B cell (primary cell): Measurements from ENCODE around the gene PRKX. TPM values are rescaled to one million over a fixed set of nuclear protein-coding genes. Genes with fewer than 3 reads are reported as not detected.

Experiments used
- ATAC-seq: fragments of 200-7000 bp; cut with Tn5 transposase; one replicate; pipeline ENCODE4 v1.10.0; 2021; ENCODE audit warnings: low read depth, mild to moderate bottlenecking, moderate number of reproducible peaks, moderate library complexity
- CTCF ChIA-PET: fragments of 350-600 bp; sonication (Branson Sonifier 250); formaldehyde crosslinking; loops from one replicate; lab custom pipeline; 2021; ENCODE audit warnings: antibody characterized with exemption, inconsistent platforms; lab: Charles Lee
- POLR2A ChIA-PET: fragments of 350-600 bp; sonication (Branson Sonifier 250); formaldehyde crosslinking; loops from one replicate; lab custom pipeline; 2021; ENCODE audit warnings: antibody characterized with exemption; lab: Charles Lee
- DNase-seq: peaks from one replicate; pipeline ENCODE4 v3.0.0; 2013
- H2AFZ ChIP-seq: 2 replicates; pipeline ENCODE4 v1.6.1; 2012; ENCODE audit warnings: mild to moderate bottlenecking, low read depth, low read length; ENCODE audit not compliant: insufficient read depth, poor library complexity, severe bottlenecking
- H3K27ac ChIP-seq, 2 donors: 1 replicate in 1 of 2; 2 replicates in 1 of 2; pipeline ENCODE4 v1.5.1; 2012 to 2013; ENCODE audit warnings: low read length in 2 of 2, mild to moderate bottlenecking in 2 of 2, moderate library complexity in 1 of 2
- H3K27me3 ChIP-seq, 4 experiments: fragments of 200-600 bp in 1 of 4; sonication (generic) in 1 of 4; replicated peaks in 1 of 4; 1 replicate in 2 of 4; 2 replicates in 2 of 4; pipeline versions ENCODE4 v1.6.1 to v1.7.0; 2013 to 2016; ENCODE audit warnings: low read length in 3 of 4, mild to moderate bottlenecking in 2 of 4, mixed read lengths in 1 of 4, moderate library complexity in 1 of 4; ENCODE audit not compliant: insufficient read depth in 4 of 4, control insufficient read depth in 3 of 4; ENCODE audit errors: control extremely low read depth in 1 of 4
- H3K36me3 ChIP-seq, 2 experiments: replicated peaks in 1 of 2; 1 replicate in 1 of 2; 2 replicates in 1 of 2; pipeline versions ENCODE4 v1.6.1 to v1.7.1; 2013; ENCODE audit warnings: low read length in 1 of 2; ENCODE audit not compliant: insufficient read depth in 2 of 2, control insufficient read depth in 1 of 2; ENCODE audit errors: control extremely low read depth in 1 of 2, extremely low read depth in 1 of 2
- H3K4me1 ChIP-seq, 2 donors: fragments of 200-600 bp in 1 of 2; sonication (generic) in 1 of 2; 1 replicate in 1 of 2; 2 replicates in 1 of 2; pipeline versions ENCODE4 v1.5.1 to v1.6.1; 2013 to 2017; ENCODE audit warnings: low read length in 2 of 2; ENCODE audit not compliant: control insufficient read depth in 2 of 2, insufficient read depth in 2 of 2
- H3K4me2 ChIP-seq: replicated peaks from 2 replicates; pipeline ENCODE3; 2012; ENCODE audit warnings: mild to moderate bottlenecking, low read depth, low read length; ENCODE audit not compliant: poor library complexity, severe bottlenecking
- H3K4me3 ChIP-seq, 5 experiments: fragments of 200-600 bp in 1 of 5; sonication (generic) in 1 of 5; 1 replicate in 3 of 5; 2 replicates in 2 of 5; pipeline versions ENCODE4 v1.5.1 to v1.7.0; 2011 to 2016; ENCODE audit warnings: low read length in 4 of 5, mild to moderate bottlenecking in 4 of 5, low read depth in 2 of 5, control low read depth in 1 of 5, moderate library complexity in 1 of 5; ENCODE audit not compliant: insufficient read depth in 1 of 5; ENCODE audit errors: control extremely low read depth in 1 of 5, extremely low read depth in 1 of 5
- H3K79me2 ChIP-seq: fragments of 200-600 bp; sonication (generic); one replicate; pipeline ENCODE4 v1.6.0; 2016; ENCODE audit warnings: low read length; ENCODE audit not compliant: control insufficient read depth, insufficient read depth
- H3K9ac ChIP-seq: fragments of 200-600 bp; sonication (generic); 2 replicates; pipeline ENCODE4 v1.6.1; 2017; ENCODE audit warnings: mild to moderate bottlenecking, low read length, moderate library complexity
- H3K9me3 ChIP-seq, 3 donors: one replicate each; pipeline versions ENCODE4 v1.6.1 to v1.7.1; 2013; ENCODE audit warnings: low read length in 2 of 3; ENCODE audit not compliant: control insufficient read depth in 2 of 3, insufficient read depth in 1 of 3; ENCODE audit errors: control extremely low read depth in 1 of 3
- H4K20me1 ChIP-seq: 2 replicates; pipeline ENCODE4 v1.6.0; 2012; ENCODE audit warnings: mild to moderate bottlenecking, low read length; ENCODE audit not compliant: insufficient read depth, control insufficient read depth, poor library complexity, severe bottlenecking
- H3K27ac Mint-ChIP-seq: one replicate; pipeline ENCODE4 v1.8.0; 2021; ENCODE audit warnings: mixed read lengths
- H3K27me3 Mint-ChIP-seq: one replicate; pipeline ENCODE4 v1.8.0; 2021; ENCODE audit warnings: mixed read lengths
- H3K4me1 Mint-ChIP-seq: one replicate; pipeline ENCODE4 v1.8.0; 2021; ENCODE audit warnings: mixed read lengths
- H3K4me3 Mint-ChIP-seq: one replicate; pipeline ENCODE4 v1.8.0; 2021; ENCODE audit warnings: mixed read lengths
- H3K9me3 Mint-ChIP-seq: one replicate; pipeline ENCODE4 v1.8.0; 2022; ENCODE audit warnings: mixed read lengths; ENCODE audit not compliant: insufficient read depth
- CTCF ChIP-seq: fragments of 200-600 bp; IDR thresholded peaks from one replicate; pipeline ENCODE4 v1.8.0; 2022; ENCODE audit warnings: antibody characterized with exemption, mild to moderate bottlenecking
- EZH2 ChIP-seq: IDR thresholded peaks from 2 replicates; pipeline ENCODE4 v1.6.1; 2012; ENCODE audit warnings: borderline replicate concordance, low read depth, mild to moderate bottlenecking, moderate library complexity, low read length; ENCODE audit not compliant: insufficient read depth, poor library complexity, severe bottlenecking
- WGBS: methylation state at CpG from one replicate; pipeline ENCODE4 v1.1.5; 2013; ENCODE audit warnings: missing lambda C conversion rate; ENCODE audit not compliant: insufficient coverage; 5-methylcytosine and 5-hydroxymethylcytosine counted together
- intact Hi-C: fragments of 100-400 bp; cut with micrococcal nuclease; formaldehyde crosslinking; loops from one replicate; pipeline ENCODE4 v1.10.0; 2022
- polyA plus RNA-seq: library from polyadenylated mRNA; depleted of rRNA; stranded (reverse); fragments of >200 nt; gene quantifications from 2 replicates; pipeline ENCODE4 v1.2.3, GENCODE V29; 2012
- total RNA-seq, 2 donors: library from RNA; stranded (reverse); fragments of 120-200 nt in 1 of 2; gene quantifications; 1 replicate in 1 of 2; 2 replicates in 1 of 2; pipeline versions ENCODE4 v1.2.3 to v1.2.4, GENCODE V29; 2013 to 2022

The PRKX gene
- total and polyA plus RNA-seq, 2 donors (not counting 1 experiment from before 2014, with no cell fraction given), result 26.2 to 52.5 TPM

- H3K9ac ChIP-seq, result no peak overlapping the region
- no peaks in the 10 kb centered on the region for H3K27me3 ChIP-seq
- Mint-ChIP-seq H3K9me3 (no peaks in the 10 kb centered on the region), H3K4me3 (no peak overlapping the region), H3K4me1 (peaks cover 3% of the 10 kb centered on the region), H3K27ac (no peak overlapping the region), H3K27me3 (no peaks in the 10 kb centered on the region)
- ChIA-PET CTCF (no interaction called here), POLR2A (no interaction called here)
- H3K27ac ChIP-seq, result no peak overlapping the region
- 60% methylated on average over 1 of the region's 10 CpGs for WGBS
- H3K4me1 ChIP-seq, result no peaks in the 10 kb centered on the region
- TF ChIP-seq EZH2 (no peak), CTCF (no peak)
- H3K36me3 ChIP-seq, result no peaks in the 10 kb centered on the region
- intact Hi-C loops, result no loop called here
- no peak for ATAC-seq
- H3K4me3 ChIP-seq, result no peak overlapping the region
- DNase-seq, result no peak
- no peak overlapping the region for H2AFZ ChIP-seq
- H3K4me2 ChIP-seq, result no peak overlapping the region
- H3K9me3 ChIP-seq, result no peaks in the 10 kb centered on the region
- no peaks in the 10 kb centered on the region for H3K79me2 ChIP-seq
- no peaks in the 10 kb centered on the region for H4K20me1 ChIP-seq
Measured at GRCh38 chrX:3584415-3584996, 128.9 kb downstream of the PRKX start.

GRCh38 chrX:3582451-3582850 lies 131.0 kb downstream of the PRKX start:
- peaks cover 3% of the 10 kb centered on the region for H3K4me1 Mint-ChIP-seq
- CTCF ChIA-PET, result no interaction called here
- DNase-seq, result no peak
- POLR2A ChIA-PET, result no interaction called here
- no peaks in the 10 kb centered on the region for H3K9me3 Mint-ChIP-seq
- intact Hi-C loops, result no loop called here
- no peak overlapping the region for H3K4me3 Mint-ChIP-seq
- Histone ChIP-seq H4K20me1 (no peaks in the 10 kb centered on the region), H3K27ac (no peak overlapping the region), H3K36me3 (no peaks in the 10 kb centered on the region), H3K9ac (no peak overlapping the region), H3K79me2 (no peaks in the 10 kb centered on the region), H3K4me2 (no peak overlapping the region), H3K9me3 (no peaks in the 10 kb centered on the region), H3K4me1 (no peaks in the 10 kb centered on the region), H2AFZ (no peak overlapping the region), H3K27me3 (no peaks in the 10 kb centered on the region), H3K4me3 (no peak overlapping the region)
- ATAC-seq, result no peak
- H3K27me3 Mint-ChIP-seq, result no peaks in the 10 kb centered on the region
- no peak for TF ChIP-seq EZH2
- TF ChIP-seq CTCF, result no peak
- no peak overlapping the region for H3K27ac Mint-ChIP-seq
